ENCODE measurements around the gene MASP2. TPM values are rescaled to one million over a fixed set of nuclear protein-coding genes. Genes with fewer than 3 reads are reported as not detected.

Gene MASP2
- total and polyA plus RNA-seq, 10 of the 15 experiments (the other 5 are each of a cell fraction or from before 2014, with no cell fraction given) = 0.04 to 0.21 (median 0.06) TPM; not detected in 7

DNA sequence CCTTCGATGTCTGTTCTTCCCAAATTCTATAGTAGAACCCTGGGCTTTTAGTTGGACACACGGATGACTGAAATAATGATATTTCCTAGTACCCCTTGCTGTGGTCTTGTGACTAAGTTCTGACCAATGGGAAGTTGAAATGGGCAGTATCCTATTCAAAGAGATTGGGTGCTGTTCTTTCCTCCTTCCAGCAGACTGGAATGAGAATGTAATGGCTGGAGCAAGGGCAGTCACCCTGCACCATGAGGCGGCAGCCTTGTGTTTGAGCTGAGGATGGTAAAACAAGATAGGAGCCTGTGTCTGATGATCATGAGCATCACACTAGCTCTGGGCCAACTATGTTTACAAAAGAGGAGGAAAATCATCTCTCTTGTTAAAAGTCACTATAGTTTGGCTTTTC lies 17.9 kb upstream of the MASP2 start:
- no peak overlapping the region for H2AFZ ChIP-seq (ENCODE audit: control insufficient read depth, low read depth, low read length)
- ChIA-PET RAD21 (ENCODE audit: unreplicated experiment) (interaction anchor here (1.0 kb wide), 1 partner anchor 27 kb away, joined by 3 read pairs; no protein-coding TSS in a partner anchor), POLR2A (no interaction called here), SMC1A (ENCODE audit: uncharacterized antibody, unreplicated experiment) (interaction anchor here (0.8 to 2.4 kb wide), 2 partner anchors 27 to 34 kb away, joined by 3 to 9 read pairs; no protein-coding TSS in a partner anchor), CTCF (interaction anchor here (0.8 to 1.3 kb wide), 3 partner anchors 27 to 576 kb away, joined by 3 read pairs; no protein-coding TSS in a partner anchor)
- no peak for ATAC-seq
- no peak for FAIRE-seq
- intact Hi-C loops (cut with micrococcal nuclease; ENCODE audit: unreplicated experiment) (no loop called here), in situ Hi-C loops (cut with MboI) (no loop called here)
- H3K4me1 ChIP-seq (ENCODE audit: control insufficient read depth, insufficient read depth, low read length) = peaks cover 26% of the 10 kb centered on the region
- no peak overlapping the region for H3K27ac ChIP-seq (ENCODE audit: control insufficient read depth, insufficient read depth)
- peaks cover 18% of the 10 kb centered on the region for H3K79me2 ChIP-seq (ENCODE audit: control insufficient read depth, insufficient read depth, low read length)
- DNase-seq (ENCODE audit: low read depth, low spot score) = no peak
- 100% methylated on average over 3 of the region's 3 CpGs for WGBS (ENCODE audit: insufficient coverage, insufficient replicate concordance, low lambda C conversion rate, missing lambda C conversion rate)
- H3K9ac ChIP-seq (ENCODE audit: control insufficient read depth, insufficient read depth, low read length) = no peak overlapping the region
- H3K4me3 ChIP-seq = no peak overlapping the region
- H3K9me3 ChIP-seq (replicated peaks; ENCODE audit: control insufficient read depth, insufficient read depth, low read length) = no peaks in the 10 kb centered on the region; the same call in 2 of the 3 replicates
- H3K4me2 ChIP-seq (ENCODE audit: control insufficient read depth, insufficient read depth) = no peak overlapping the region
- H3K27me3 ChIP-seq (replicated peaks in 1 of 2; ENCODE audit: control insufficient read depth in 2 of 2, insufficient read depth in 2 of 2, low read length in 1 of 2) = no peaks in the 10 kb centered on the region
- peaks cover 27 to 31% of the 10 kb centered on the region in 2 experiments for H3K36me3 ChIP-seq (ENCODE audit: control insufficient read depth in 2 of 2, insufficient read depth in 2 of 2, low read length in 1 of 2)
- TF ChIP-seq SMARCA5 (IDR thresholded peaks at IDR 0.05) = peak; percentile 76; the same call in 1 of the 2 replicates
- TF ChIP-seq, protein P1, sequence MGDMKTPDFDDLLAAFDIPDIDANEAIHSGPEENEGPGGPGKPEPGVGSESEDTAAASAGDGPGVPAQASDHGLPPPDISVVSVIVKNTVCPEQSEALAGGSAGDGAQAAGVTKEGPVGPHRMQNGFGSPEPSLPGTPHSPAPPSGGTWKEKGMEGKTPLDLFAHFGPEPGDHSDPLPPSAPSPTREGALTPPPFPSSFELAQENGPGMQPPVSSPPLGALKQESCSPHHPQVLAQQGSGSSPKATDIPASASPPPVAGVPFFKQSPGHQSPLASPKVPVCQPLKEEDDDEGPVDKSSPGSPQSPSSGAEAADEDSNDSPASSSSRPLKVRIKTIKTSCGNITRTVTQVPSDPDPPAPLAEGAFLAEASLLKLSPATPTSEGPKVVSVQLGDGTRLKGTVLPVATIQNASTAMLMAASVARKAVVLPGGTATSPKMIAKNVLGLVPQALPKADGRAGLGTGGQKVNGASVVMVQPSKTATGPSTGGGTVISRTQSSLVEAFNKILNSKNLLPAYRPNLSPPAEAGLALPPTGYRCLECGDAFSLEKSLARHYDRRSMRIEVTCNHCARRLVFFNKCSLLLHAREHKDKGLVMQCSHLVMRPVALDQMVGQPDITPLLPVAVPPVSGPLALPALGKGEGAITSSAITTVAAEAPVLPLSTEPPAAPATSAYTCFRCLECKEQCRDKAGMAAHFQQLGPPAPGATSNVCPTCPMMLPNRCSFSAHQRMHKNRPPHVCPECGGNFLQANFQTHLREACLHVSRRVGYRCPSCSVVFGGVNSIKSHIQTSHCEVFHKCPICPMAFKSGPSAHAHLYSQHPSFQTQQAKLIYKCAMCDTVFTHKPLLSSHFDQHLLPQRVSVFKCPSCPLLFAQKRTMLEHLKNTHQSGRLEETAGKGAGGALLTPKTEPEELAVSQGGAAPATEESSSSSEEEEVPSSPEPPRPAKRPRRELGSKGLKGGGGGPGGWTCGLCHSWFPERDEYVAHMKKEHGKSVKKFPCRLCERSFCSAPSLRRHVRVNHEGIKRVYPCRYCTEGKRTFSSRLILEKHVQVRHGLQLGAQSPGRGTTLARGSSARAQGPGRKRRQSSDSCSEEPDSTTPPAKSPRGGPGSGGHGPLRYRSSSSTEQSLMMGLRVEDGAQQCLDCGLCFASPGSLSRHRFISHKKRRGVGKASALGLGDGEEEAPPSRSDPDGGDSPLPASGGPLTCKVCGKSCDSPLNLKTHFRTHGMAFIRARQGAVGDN (IDR thresholded peaks at IDR 0.05) = no peak
- H4K20me1 ChIP-seq (ENCODE audit: control insufficient read depth, insufficient read depth) = no peaks in the 10 kb centered on the region
- BruUV-seq (replicated peaks) = no TSS peak

Measured in GM12878 (cell line).